Measurements from ENCODE around the gene ACRV1. TPM values are rescaled to one million over a fixed set of nuclear protein-coding genes. Genes with fewer than 3 reads are reported as not detected.
A peak's percentile ranks its signal among the peaks of the same experiment; 100 is the strongest.

The ACRV1 gene
- total RNA-seq, 8 experiments from 2014 or later, result 0.10 to 0.72 (median 0.47) TPM

GRCh38 chr11:125638315-125638714 is 42.3 kb downstream of the ACRV1 start:
- WGBS, 10 experiments, result 56 to 100% (median 93%) methylated on average over 1 of the region's 1 CpG; no CpG with 5 or more reads in 2 of the 10 experiments
- no peak overlapping the region for H3K27ac ChIP-seq
- H3K4me3 ChIP-seq, result no peak overlapping the region
- no peaks in the 10 kb centered on the region for H3K4me1 ChIP-seq (replicated peaks in 1 of 2)
- in situ Hi-C loops (cut with MboI; ENCODE audit: low pct_unique_long_range_greater_than_20kb in 2 of 9, low sequenced_read_pairs in 9 of 9, unreplicated experiment in 9 of 9), result loop anchor here in 2 of 9 experiments (25.0 kb wide), 1 partner anchor 224 kb away; no protein-coding TSS in a partner anchor
- ATAC-seq (replicated peaks in 6 of 8), result no peak

GRCh38 chr11:125637840-125638239 is 42.8 kb downstream of the ACRV1 start:
- in situ Hi-C loops (cut with MboI; ENCODE audit: low pct_unique_long_range_greater_than_20kb in 2 of 9, low sequenced_read_pairs in 9 of 9, unreplicated experiment in 9 of 9), result loop anchor here in 2 of 9 experiments (25.0 kb wide), 1 partner anchor 224 kb away; no protein-coding TSS in a partner anchor
- H3K4me1 ChIP-seq (replicated peaks in 1 of 2), result no peaks in the 10 kb centered on the region
- WGBS, 10 experiments, result 75 to 100% (median 94%) methylated on average over 1 to 3 of the region's 3 CpGs; no CpG with 5 or more reads in 3 of the 10 experiments
- no peak overlapping the region for H3K4me3 ChIP-seq
- no peak for ATAC-seq (replicated peaks in 6 of 8)
- no peak overlapping the region for H3K27ac ChIP-seq

GRCh38 chr11:125627236-125627910 is 53.3 kb downstream of the ACRV1 start:
- in situ Hi-C loops (cut with MboI; ENCODE audit: low pct_unique_long_range_greater_than_20kb in 2 of 9, low sequenced_read_pairs in 9 of 9, unreplicated experiment in 9 of 9), result loop anchor here in 3 of 9 experiments (10.0 to 25.0 kb wide), 2 partner anchors 235 to 247 kb away; no protein-coding TSS in a partner anchor
- H3K4me3 ChIP-seq, result peak overlapping the region; percentile 48 to 77 (median 62)
- WGBS, 10 experiments, result 17 to 89% (median 58%) methylated on average over 2 to 7 of the region's 7 CpGs
- no peak overlapping the region for H3K27ac ChIP-seq
- no peak for ATAC-seq (replicated peaks in 6 of 8)
- peaks cover 11 to 13% of the 10 kb centered on the region in 2 donors for H3K4me1 ChIP-seq (replicated peaks in 1 of 2)

DNA sequence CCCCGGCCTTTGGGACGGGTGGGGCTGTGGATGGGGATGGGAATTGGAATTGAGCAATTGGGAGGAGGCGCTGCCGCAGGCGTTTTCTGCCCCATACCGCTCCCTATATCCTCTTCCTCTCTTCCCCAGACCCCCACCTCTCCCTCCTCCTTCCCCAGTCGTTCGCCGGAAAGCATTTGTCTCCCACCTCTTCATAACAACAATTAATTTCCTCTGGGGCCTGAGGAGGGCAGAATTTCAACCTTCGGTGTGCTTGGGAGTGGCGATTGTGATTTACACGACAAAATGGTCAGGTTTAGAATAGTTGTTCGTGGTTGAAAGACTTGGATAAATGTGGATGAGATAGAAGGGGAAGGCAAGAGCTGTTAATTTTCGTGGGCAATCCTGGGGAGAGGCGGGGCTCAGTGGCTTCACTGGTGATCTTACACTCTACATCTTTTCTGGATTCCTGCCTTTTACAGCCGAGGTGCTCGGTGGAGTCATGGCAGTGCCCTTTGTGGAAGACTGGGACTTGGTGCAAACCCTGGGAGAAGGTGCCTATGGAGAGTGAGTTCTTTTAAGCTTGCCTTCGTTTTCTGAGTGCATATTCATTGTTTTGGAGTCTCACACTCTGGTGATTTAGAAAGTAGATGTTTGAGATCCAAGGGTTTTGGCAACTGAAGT is 54.2 kb downstream of the ACRV1 start:
- Histone ChIP-seq H3K4me3 (peak overlapping the region; percentile 48 to 77 (median 62)), H3K27ac (peak overlapping the region; percentile 34 to 95), H3K4me1 (replicated peaks in 1 of 2) (peaks cover 11 to 13% of the 10 kb centered on the region in 2 donors)
- 0 to 10% (median 0%) methylated on average over 2 to 5 of the region's 18 CpGs; no CpG with 5 or more reads in 5 of the 10 experiments for WGBS, 10 experiments
- peak; percentile 8 to 63 (median 52) for ATAC-seq (replicated peaks in 6 of 8)
- in situ Hi-C loops (cut with MboI; ENCODE audit: low pct_unique_long_range_greater_than_20kb in 2 of 9, low sequenced_read_pairs in 9 of 9, unreplicated experiment in 9 of 9), result loop anchor here in 3 of 9 experiments (10.0 to 25.0 kb wide), 2 partner anchors 236 to 248 kb away; no protein-coding TSS in a partner anchor

- Histone ChIP-seq H3K4me1 (replicated peaks in 1 of 2) (peaks cover 11 to 13% of the 10 kb centered on the region in 2 donors), H3K4me3 (peak overlapping the region; percentile 48 to 77 (median 62)), H3K27ac (peak overlapping the region; percentile 95 to 96)
- WGBS, 10 experiments, result 0 to 2% (median 0%) methylated on average over 2 to 17 of the region's 51 CpGs; no CpG with 5 or more reads in 7 of the 10 experiments
- ATAC-seq (replicated peaks in 6 of 8), result peak; percentile 68 to 87 (median 81)
- in situ Hi-C loops (cut with MboI; ENCODE audit: low pct_unique_long_range_greater_than_20kb in 2 of 9, low sequenced_read_pairs in 9 of 9, unreplicated experiment in 9 of 9), result loop anchor here in 3 of 9 experiments (10.0 to 25.0 kb wide), 2 partner anchors 237 to 249 kb away; no protein-coding TSS in a partner anchor
Measured at GRCh38 chr11:125625630-125626287, 54.9 kb downstream of the ACRV1 start.

DNA sequence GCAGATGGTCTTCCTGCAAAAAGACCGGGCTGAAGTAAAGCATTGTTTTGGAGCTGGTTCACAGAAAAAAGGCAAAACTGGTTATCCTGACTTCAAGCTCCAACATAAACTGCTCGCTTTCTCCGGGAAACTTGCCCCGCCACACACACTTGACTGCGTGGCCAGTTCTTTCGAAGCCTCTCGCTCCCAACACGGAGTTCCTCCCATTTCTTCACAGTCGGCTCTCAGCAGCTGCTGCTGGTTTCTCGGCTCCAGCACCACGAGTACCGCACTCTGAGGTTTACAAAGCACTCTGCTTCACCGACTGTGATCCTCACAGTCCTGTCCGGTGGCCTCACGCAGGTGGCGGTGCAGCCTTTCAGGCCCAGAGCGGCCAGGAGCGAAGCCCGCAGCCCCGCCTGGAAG is 55.4 kb downstream of the ACRV1 start:
- Histone ChIP-seq H3K4me3 (peak overlapping the region; percentile 48 to 77 (median 62)), H3K4me1 (replicated peaks in 1 of 2) (peaks cover 11 to 13% of the 10 kb centered on the region in 2 donors), H3K27ac (peak overlapping the region; percentile 95 to 96)
- peak in 2 of 8 experiments; percentile 32 to 35 for ATAC-seq (replicated peaks in 6 of 8)
- in situ Hi-C loops (cut with MboI; ENCODE audit: low pct_unique_long_range_greater_than_20kb in 2 of 9, low sequenced_read_pairs in 9 of 9, unreplicated experiment in 9 of 9), result loop anchor here in 3 of 9 experiments (10.0 to 25.0 kb wide), 2 partner anchors 237 to 250 kb away; no protein-coding TSS in a partner anchor
- WGBS, 10 experiments, result 0 to 20% (median 3%) methylated on average over 1 to 8 of the region's 20 CpGs; no CpG with 5 or more reads in 2 of the 10 experiments

DNA sequence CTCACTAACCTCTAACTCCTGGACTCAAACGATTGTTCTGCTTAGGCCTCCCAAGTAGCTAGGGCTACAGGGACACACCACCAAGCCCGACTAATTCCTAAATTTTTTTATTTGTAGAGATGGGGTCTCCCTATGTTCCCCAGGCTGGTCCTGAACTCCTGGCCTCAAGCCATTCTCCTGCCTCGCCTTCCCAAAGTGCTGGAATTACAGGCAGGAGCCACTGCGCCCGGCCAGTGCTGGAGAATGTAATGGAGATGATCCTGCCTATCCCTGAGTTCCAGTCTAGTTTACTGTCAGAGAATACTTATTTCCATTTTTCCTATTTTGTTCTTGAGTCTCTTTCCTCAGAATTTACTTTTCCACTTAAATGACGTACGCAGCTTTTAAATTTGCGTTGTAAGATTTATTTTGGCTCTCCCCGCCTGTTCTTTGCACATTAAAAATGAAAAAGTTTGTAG is 55.9 kb downstream of the ACRV1 start, which contains the start of gene CHEK1:
Gene CHEK1 (plus strand): TSS at position 408 of the 458 bp plus-strand sequence. CDS start 1,606 bp downstream, outside the sequence.
- Histone ChIP-seq H3K27ac (peak within 1 kb of the TSS; percentile 95 to 96), H3K4me1 (replicated peaks in 1 of 2) (peaks cover 11 to 13% of the 10 kb centered on the region in 2 donors), H3K4me3 (peak within 1 kb of the TSS; percentile 48 to 77 (median 62))
- ATAC-seq (replicated peaks in 6 of 8), result no peak
- in situ Hi-C loops (cut with MboI; ENCODE audit: low pct_unique_long_range_greater_than_20kb in 2 of 9, low sequenced_read_pairs in 9 of 9, unreplicated experiment in 9 of 9), result loop anchor here in 3 of 9 experiments (10.0 to 25.0 kb wide), 2 partner anchors 238 to 250 kb away; no protein-coding TSS in a partner anchor
- WGBS, 10 experiments, result 39 to 100% (median 66%) methylated on average over 2 to 7 of the region's 9 CpGs

DNA sequence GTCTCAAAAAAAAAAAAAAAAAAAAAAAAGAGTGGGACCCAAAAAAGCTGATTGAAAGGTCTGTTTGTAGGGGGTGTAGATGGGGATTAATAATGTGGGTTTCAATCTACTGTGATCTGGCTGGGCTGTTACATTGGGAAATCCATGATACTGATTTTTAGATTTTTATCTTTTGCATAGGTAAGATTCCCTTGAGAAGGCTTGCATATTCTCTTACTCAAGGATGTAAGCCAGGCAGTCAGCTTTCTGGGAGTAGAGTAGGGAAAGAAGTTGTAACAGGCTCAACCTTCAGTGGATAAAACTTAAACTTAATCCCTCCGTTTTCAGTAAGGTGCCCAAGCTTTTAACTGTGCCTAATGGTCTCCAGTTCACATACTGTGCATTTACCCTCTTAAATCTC is 57.6 kb downstream of the ACRV1 start:
- H3K4me3 ChIP-seq, result no peak overlapping the region
- in situ Hi-C loops (cut with MboI; ENCODE audit: low pct_unique_long_range_greater_than_20kb in 2 of 9, low sequenced_read_pairs in 9 of 9, unreplicated experiment in 9 of 9), result loop anchor here in 1 of 9 experiments (10.0 kb wide), 1 partner anchor 252 kb away; no protein-coding TSS in a partner anchor
- ATAC-seq (replicated peaks in 6 of 8), result no peak
- WGBS, 10 experiments, result 29 to 100% (median 100%) methylated on average over 1 of the region's 1 CpG; no CpG with 5 or more reads in 4 of the 10 experiments
- H3K27ac ChIP-seq, result no peak overlapping the region
- peaks cover 11 to 13% of the 10 kb centered on the region in 2 donors for H3K4me1 ChIP-seq (replicated peaks in 1 of 2)

DNA sequence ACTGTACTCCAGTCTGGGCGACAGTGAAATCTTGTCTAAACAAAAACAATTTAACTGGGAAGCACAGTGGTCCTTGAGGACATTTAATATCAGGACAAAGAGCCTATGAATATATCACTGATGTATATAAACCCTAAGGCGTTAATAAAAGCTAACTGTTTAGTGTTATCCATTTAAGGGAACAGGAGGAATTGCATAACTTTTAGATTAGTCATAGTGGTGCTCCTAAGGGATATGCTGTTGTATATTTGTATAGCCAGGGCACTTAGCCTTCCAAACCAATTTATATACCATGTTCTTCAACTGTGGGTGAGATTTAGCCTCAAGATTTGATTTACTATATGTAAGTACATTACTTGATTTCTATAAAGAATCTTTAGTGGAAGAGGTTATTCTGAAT is 58.7 kb downstream of the ACRV1 start:
- ATAC-seq (replicated peaks in 6 of 8), result no peak
- Histone ChIP-seq H3K27ac (no peak overlapping the region), H3K4me1 (replicated peaks in 1 of 2) (peaks cover 3 to 4% of the 10 kb centered on the region in 2 donors), H3K4me3 (no peak overlapping the region)
- in situ Hi-C loops (cut with MboI; ENCODE audit: low pct_unique_long_range_greater_than_20kb in 2 of 9, low sequenced_read_pairs in 9 of 9, unreplicated experiment in 9 of 9), result loop anchor here in 1 of 9 experiments (10.0 kb wide), 1 partner anchor 253 kb away; no protein-coding TSS in a partner anchor
- 38 to 100% (median 90%) methylated on average over 1 to 2 of the region's 2 CpGs; no CpG with 5 or more reads in 4 of the 10 experiments for WGBS, 10 experiments

Other genes starting within 250 kb of the ACRV1 start
- gene FEZ1, start 184.6 kb downstream of the ACRV1 start, total RNA-seq, result 100 to 1,000 TPM in 5 of 8 experiments, 10 to 100 TPM in 3; 11.5 to 222 (median 145) TPM
- gene EI24, start 111.4 kb downstream of the ACRV1 start, total RNA-seq, result 10 to 100 TPM; 50.3 to 86.5 (median 69.0) TPM
- 100 to 1,000 TPM in 6 of 8 experiments, 10 to 100 TPM in 2; 72.6 to 145 (median 123) TPM for gene STT3A, start 88.0 kb downstream of the ACRV1 start, total RNA-seq
- 10 to 100 TPM in 6 of 8 experiments, 1 to 10 TPM in 2; 6.5 to 43.4 (median 11.7) TPM for gene CHEK1, start 55.7 kb downstream of the ACRV1 start, total RNA-seq
- gene PATE1, start 65.4 kb upstream of the ACRV1 start, total RNA-seq, result 1 to 10 TPM in 1 of 8 experiments, under 1 TPM in 4, not detected in 3; 0.18 to 1.4 (median 0.33) TPM
- under 1 TPM in 6 of 8 experiments, not detected in 2; 0.13 to 0.62 (median 0.42) TPM for gene PATE2, start 98.0 kb upstream of the ACRV1 start, total RNA-seq
- 1 to 10 TPM in 1 of 8 experiments, under 1 TPM in 2, not detected in 5; 0.11 to 1.0 (median 0.17) TPM for gene PATE3, start 107.3 kb upstream of the ACRV1 start, total RNA-seq
- gene PATE4, start 152.5 kb upstream of the ACRV1 start, total RNA-seq, result under 1 TPM in 7 of 8 experiments, not detected in 1; 0.18 to 0.95 (median 0.38) TPM
- 10 to 100 TPM in 1 of 8 experiments, 1 to 10 TPM in 7; 1.8 to 10.4 (median 2.8) TPM for gene HYLS1, start 206.8 kb upstream of the ACRV1 start, total RNA-seq
- gene PUS3, start 222.4 kb upstream of the ACRV1 start, total RNA-seq, result 10 to 100 TPM; 11.9 to 24.3 (median 15.9) TPM
- gene DDX25, start 223.7 kb upstream of the ACRV1 start, total RNA-seq, result 10 to 100 TPM in 3 of 8 experiments, 1 to 10 TPM in 3, under 1 TPM in 2; 0.36 to 16.4 (median 5.4) TPM

All from motor neuron (in vitro differentiated cells).